Motor neuron (in vitro differentiated cells): ENCODE measurements around the gene NECTIN1. TPM values are rescaled to one million over a fixed set of nuclear protein-coding genes. Genes with fewer than 3 reads are reported as not detected.

Experiments
- ATAC-seq, 8 experiments: fragments of 200-7000 bp; cut with Tn5 transposase; replicated peaks in 6 of 8; 2 replicates each; pipeline ENCODE4 v1.8.0; 2021; ENCODE audit warnings: mild to moderate bottlenecking in 8 of 8, moderate library complexity in 8 of 8
- H3K27ac ChIP-seq, 2 donors: fragments of 250-450 bp; sonication (Bioruptor Pico); 2 replicates each; pipeline ENCODE4 v1.9.0; 2021; ENCODE audit warnings: antibody characterized with exemption in 2 of 2, mild to moderate bottlenecking in 2 of 2, moderate library complexity in 1 of 2
- H3K4me1 ChIP-seq, 2 donors: fragments of 250-450 bp; sonication (Bioruptor Pico); replicated peaks in 1 of 2; 2 replicates each; pipeline ENCODE4 v1.6.1; 2021; ENCODE audit warnings: antibody characterized with exemption in 2 of 2, mild to moderate bottlenecking in 2 of 2, moderate library complexity in 1 of 2
- H3K4me3 ChIP-seq, 5 donors: fragments of 250-450 bp; sonication (Bioruptor Pico); 2 replicates each; pipeline ENCODE4 v1.9.0; 2021; ENCODE audit warnings: antibody characterized with exemption in 5 of 5, mild to moderate bottlenecking in 5 of 5, moderate library complexity in 4 of 5
- WGBS, 10 experiments: fragments of 450-650 bp; shearing (Covaris generic); methylation state at CpG; one replicate each; pipeline ENCODE4 v1.0.0; 2022; 5-methylcytosine and 5-hydroxymethylcytosine counted together
- in situ Hi-C, 9 experiments: fragments of 400-800 bp; cut with MboI; loops; one replicate each; pipeline ENCODE4 v1.15.0; 2021; ENCODE audit warnings: low sequenced_read_pairs in 9 of 9, low pct_unique_long_range_greater_than_20kb in 2 of 9; ENCODE audit not compliant: unreplicated experiment in 9 of 9
- total RNA-seq, 8 experiments: library from RNA; unstranded; fragments of 300-600 nt; gene quantifications; 2 replicates each; pipeline versions ENCODE4 v1.2.3 to v1.2.4, GENCODE V29; 2022

NECTIN1 gene
- total RNA-seq, 8 experiments from 2014 or later = 7.2 to 35.9 (median 19.1) TPM

DNA sequence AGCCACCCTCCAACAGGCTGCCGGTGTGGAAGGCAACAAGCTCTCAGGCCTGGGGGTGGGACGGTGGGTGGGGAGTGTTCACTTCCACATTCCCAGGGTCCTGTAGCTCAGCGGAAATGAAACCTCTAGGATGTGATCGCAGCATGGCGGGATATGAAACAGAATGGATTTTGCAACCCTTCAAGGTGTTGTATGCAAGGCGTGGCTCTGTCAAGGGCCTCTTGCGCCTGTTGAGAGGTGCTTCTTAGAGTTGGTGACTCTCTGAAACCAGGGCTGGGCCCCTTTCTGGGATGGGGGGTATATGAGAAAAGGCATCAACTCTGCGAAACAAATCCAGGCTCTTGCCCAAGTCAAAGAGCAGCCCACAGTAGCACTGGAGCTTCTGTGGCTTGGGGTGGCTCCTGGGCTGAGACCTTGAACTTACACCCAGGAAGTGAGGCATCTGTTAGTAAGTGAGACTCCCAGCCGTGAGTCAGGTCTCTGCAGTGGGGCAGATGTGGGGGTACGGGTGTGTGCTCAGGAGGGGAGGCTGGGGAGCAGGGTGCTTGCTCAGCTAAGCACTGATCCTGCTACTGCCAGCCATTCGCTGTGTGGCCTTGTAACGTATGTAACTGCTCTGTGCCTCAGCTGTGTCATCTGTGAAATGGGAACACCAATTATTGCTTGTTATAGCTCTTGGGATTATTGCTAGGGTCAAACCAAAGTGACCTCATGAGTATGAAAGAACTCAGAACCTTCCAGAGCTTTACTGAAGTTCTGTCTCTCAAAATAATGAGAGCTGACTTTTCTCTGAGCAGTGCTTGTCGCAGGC lies 28.3 kb downstream of the NECTIN1 start:
- H3K4me1 ChIP-seq = peaks cover 38 to 49% of the 10 kb centered on the region in 2 donors
- in situ Hi-C loops = no loop called here
- WGBS, 10 experiments = 83 to 100% (median 100%) methylated on average over 1 to 7 of the region's 13 CpGs; no CpG with 5 or more reads in 5 of the 10 experiments
- H3K4me3 ChIP-seq = no peak overlapping the region
- no peak overlapping the region for H3K27ac ChIP-seq
- no peak for ATAC-seq

- peak overlapping the region in 1 of 2 donors; percentile 37 for H3K27ac ChIP-seq
- in situ Hi-C loops = no loop called here
- WGBS, 10 experiments = 69 to 100% (median 85%) methylated on average over 1 to 6 of the region's 7 CpGs; no CpG with 5 or more reads in 1 of the 10 experiments
Measured at GRCh38 chr11:119700030-119700429, 29.0 kb downstream of the NECTIN1 start.

GRCh38 chr11:119699227-119699626 lies 29.8 kb downstream of the NECTIN1 start:
- in situ Hi-C loops = loop anchor here in 2 of 9 experiments (25.0 kb wide), 1 partner anchor 413 kb away; no protein-coding TSS in a partner anchor
- WGBS, 10 experiments = 0 to 60% methylated on average over 1 to 3 of the region's 13 CpGs; no CpG with 5 or more reads in 8 of the 10 experiments
- H3K27ac ChIP-seq = no peak overlapping the region
- H3K4me1 ChIP-seq = peaks cover 40 to 44% of the 10 kb centered on the region in 2 donors
- H3K4me3 ChIP-seq = no peak overlapping the region
- peak; percentile 53 to 91 (median 75) for ATAC-seq

More at GRCh38 chr11:119700030-119700429, 29.0 kb downstream of the NECTIN1 start:
- peaks cover 33 to 44% of the 10 kb centered on the region in 2 donors for H3K4me1 ChIP-seq
- H3K4me3 ChIP-seq = no peak overlapping the region
- no peak for ATAC-seq

GRCh38 chr11:119697882-119698281 lies 31.1 kb downstream of the NECTIN1 start:
- in situ Hi-C loops = loop anchor here in 2 of 9 experiments (25.0 kb wide), 1 partner anchor 414 kb away; no protein-coding TSS in a partner anchor
- H3K4me1 ChIP-seq = peaks cover 53 to 57% of the 10 kb centered on the region in 2 donors
- no peak overlapping the region for H3K27ac ChIP-seq
- ATAC-seq = no peak
- no peak overlapping the region for H3K4me3 ChIP-seq
- WGBS, 10 experiments = 50 to 100% (median 100%) methylated on average over 1 to 2 of the region's 2 CpGs; no CpG with 5 or more reads in 7 of the 10 experiments

DNA sequence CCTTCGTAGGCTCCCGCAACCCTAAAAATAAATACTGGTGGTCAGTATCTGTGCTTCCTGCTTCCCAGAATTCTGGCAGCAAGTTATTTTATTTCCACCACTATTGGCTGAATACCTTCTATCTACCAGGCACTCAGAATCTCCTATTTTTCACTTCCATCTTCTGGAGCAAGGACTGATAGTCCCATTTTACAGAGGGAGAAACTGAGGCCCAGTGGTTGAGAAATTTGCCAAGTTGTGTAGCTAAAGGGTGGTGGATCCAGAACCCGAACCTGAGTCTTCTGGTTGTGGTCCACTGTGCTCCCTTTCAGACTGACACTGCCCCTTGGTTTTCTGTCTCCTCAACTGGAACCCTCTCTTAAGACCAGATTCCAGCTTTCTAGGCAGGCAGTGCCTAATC lies 31.6 kb downstream of the NECTIN1 start:
- H3K27ac ChIP-seq = no peak overlapping the region
- no peak for ATAC-seq
- in situ Hi-C loops = loop anchor here in 2 of 9 experiments (25.0 kb wide), 1 partner anchor 415 kb away; no protein-coding TSS in a partner anchor
- peaks cover 56 to 58% of the 10 kb centered on the region in 2 donors for H3K4me1 ChIP-seq
- H3K4me3 ChIP-seq = no peak overlapping the region
- WGBS, 10 experiments = 81 to 100% (median 92%) methylated on average over 1 to 3 of the region's 3 CpGs; no CpG with 5 or more reads in 1 of the 10 experiments

GRCh38 chr11:119696378-119697222 lies 32.4 kb downstream of the NECTIN1 start:
- Histone ChIP-seq H3K27ac (no peak overlapping the region), H3K4me1 (peaks cover 53 to 58% of the 10 kb centered on the region in 2 donors), H3K4me3 (no peak overlapping the region)
- in situ Hi-C loops = loop anchor here in 2 of 9 experiments (25.0 kb wide), 1 partner anchor 416 kb away; no protein-coding TSS in a partner anchor
- ATAC-seq = peak in 6 of 8 experiments; percentile 12 to 36 (median 24)
- 40 to 100% (median 74%) methylated on average over 1 to 4 of the region's 20 CpGs; no CpG with 5 or more reads in 7 of the 10 experiments for WGBS, 10 experiments

- in situ Hi-C loops = loop anchor here in 2 of 9 experiments (25.0 kb wide), 1 partner anchor 418 kb away; no protein-coding TSS in a partner anchor
- peaks cover 51 to 56% of the 10 kb centered on the region in 2 donors for H3K4me1 ChIP-seq
- H3K27ac ChIP-seq = no peak overlapping the region
- H3K4me3 ChIP-seq = no peak overlapping the region
- ATAC-seq = no peak
- 94 to 100% (median 100%) methylated on average over 1 to 3 of the region's 3 CpGs; no CpG with 5 or more reads in 7 of the 10 experiments for WGBS, 10 experiments
Measured at GRCh38 chr11:119694334-119694733, 34.7 kb downstream of the NECTIN1 start.

DNA sequence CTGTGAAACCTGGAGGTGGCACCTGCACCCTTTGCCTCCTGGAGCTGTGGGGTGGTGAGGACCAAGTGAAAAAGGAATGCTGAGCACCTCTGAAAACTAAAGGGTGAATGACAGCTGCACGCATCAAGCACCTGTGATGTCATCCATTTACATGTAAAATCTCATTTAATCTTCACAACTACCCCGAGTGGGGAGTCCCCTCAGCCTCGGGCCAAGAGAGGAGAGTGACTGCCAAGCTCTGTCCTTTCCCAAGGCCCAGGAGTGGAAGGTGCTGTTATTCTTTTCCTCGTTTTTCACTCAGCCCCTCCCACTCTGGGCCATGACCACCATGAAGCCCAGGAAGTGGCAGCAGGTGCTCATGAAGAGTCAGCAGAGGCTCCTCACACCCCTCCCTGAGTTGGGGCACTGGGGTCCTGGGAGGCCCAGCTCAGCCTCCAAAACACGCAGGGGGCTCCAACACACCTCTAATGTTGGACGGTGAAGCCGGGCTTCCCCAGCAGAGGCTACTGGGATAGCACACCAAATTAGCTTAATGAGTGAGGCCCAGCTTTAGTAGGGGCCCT lies 35.7 kb downstream of the NECTIN1 start:
- Histone ChIP-seq H3K27ac (no peak overlapping the region), H3K4me3 (no peak overlapping the region), H3K4me1 (peaks cover 44 to 48% of the 10 kb centered on the region in 2 donors)
- peak in 4 of 8 experiments; percentile 21 to 48 (median 32) for ATAC-seq
- WGBS, 10 experiments = 0 to 100% (median 44%) methylated on average over 1 to 5 of the region's 7 CpGs; no CpG with 5 or more reads in 3 of the 10 experiments
- in situ Hi-C loops = loop anchor here in 2 of 9 experiments (25.0 kb wide), 1 partner anchor 419 kb away; no protein-coding TSS in a partner anchor

GRCh38 chr11:119692540-119692820 lies 36.5 kb downstream of the NECTIN1 start:
- Histone ChIP-seq H3K27ac (no peak overlapping the region), H3K4me1 (peaks cover 51 to 55% of the 10 kb centered on the region in 2 donors), H3K4me3 (no peak overlapping the region)
- in situ Hi-C loops = loop anchor here in 2 of 9 experiments (25.0 kb wide), 1 partner anchor 420 kb away; no protein-coding TSS in a partner anchor
- 57 to 80% methylated on average over 1 of the region's 2 CpGs; no CpG with 5 or more reads in 8 of the 10 experiments for WGBS, 10 experiments
- peak in 2 of 8 experiments; percentile 11 to 72 for ATAC-seq

DNA sequence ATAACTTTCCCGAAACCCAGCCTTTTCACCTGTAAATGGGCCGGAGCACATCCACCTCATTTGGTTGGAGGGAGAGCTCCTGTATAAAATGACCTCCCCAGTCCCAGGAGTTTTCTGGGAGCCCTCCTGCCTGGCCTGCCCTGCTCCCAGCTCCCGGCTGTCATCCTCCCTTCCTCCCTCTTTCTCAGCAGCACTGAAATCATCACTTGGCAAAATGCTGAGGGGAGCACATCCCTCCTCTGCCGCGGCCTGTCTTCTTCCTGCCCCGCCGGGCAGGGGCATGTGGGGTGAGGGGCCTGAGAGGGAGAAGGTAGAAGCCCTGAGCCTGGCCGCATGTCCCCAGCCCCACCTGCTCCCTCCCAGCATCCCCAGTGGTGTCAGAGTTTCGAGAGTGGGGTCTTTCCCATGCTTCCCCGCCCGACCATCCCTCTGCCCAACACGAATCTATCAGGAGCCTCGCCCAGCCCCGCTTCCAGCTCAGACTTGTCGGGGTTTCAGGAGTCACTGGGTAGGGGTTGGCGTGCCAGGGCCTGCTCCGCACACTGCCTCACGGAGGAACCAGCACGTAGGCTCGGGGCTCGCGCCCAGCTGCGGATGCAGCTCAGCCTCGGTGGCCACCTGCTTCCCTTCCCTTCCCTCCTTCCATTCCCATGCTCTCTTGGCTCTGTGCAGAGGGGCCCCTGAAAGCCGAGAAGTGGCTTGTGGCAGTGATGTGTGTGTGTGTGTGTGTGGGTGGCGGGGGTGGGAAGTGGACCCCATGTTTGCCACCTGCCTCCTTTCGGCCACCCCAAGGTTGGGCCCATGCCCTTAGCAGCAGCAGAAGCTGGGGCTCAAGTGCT lies 37.1 kb downstream of the NECTIN1 start:
- Histone ChIP-seq H3K4me3 (no peak overlapping the region), H3K27ac (no peak overlapping the region), H3K4me1 (peaks cover 55 to 56% of the 10 kb centered on the region in 2 donors)
- in situ Hi-C loops = loop anchor here in 2 of 9 experiments (25.0 kb wide), 1 partner anchor 420 kb away; no protein-coding TSS in a partner anchor
- 60 to 90% (median 72%) methylated on average over 1 to 6 of the region's 27 CpGs; no CpG with 5 or more reads in 6 of the 10 experiments for WGBS, 10 experiments
- peak in 3 of 8 experiments; percentile 6 to 24 (median 16) for ATAC-seq

- no peak for ATAC-seq
- Histone ChIP-seq H3K4me3 (no peak overlapping the region), H3K27ac (no peak overlapping the region), H3K4me1 (peaks cover 50 to 51% of the 10 kb centered on the region in 2 donors)
- in situ Hi-C loops = loop anchor here in 2 of 9 experiments (25.0 kb wide), 1 partner anchor 421 kb away; no protein-coding TSS in a partner anchor
- 40 to 75% (median 46%) methylated on average over 1 to 3 of the region's 9 CpGs; no CpG with 5 or more reads in 6 of the 10 experiments for WGBS, 10 experiments
Measured at GRCh38 chr11:119691020-119691666, 37.9 kb downstream of the NECTIN1 start.
